Neural progenitor cell (in vitro differentiated cells): Measurements from ENCODE around the gene EXD3.

Experiments
- EZH2 ChIP-seq: fragments of 200-600 bp; sonication (generic); IDR thresholded peaks from 2 replicates; pipeline ENCODE4 v1.6.1; 2017; ENCODE audit warnings: antibody characterized with exemption, mild to moderate bottlenecking, moderate library complexity
- TF ChIP-seq, protein P1 (sequence below): fragments of 200-600 bp; sonication (generic); IDR thresholded peaks from 2 replicates; pipeline ENCODE4 v1.5.1; 2017; ENCODE audit warnings: antibody characterized with exemption, mild to moderate bottlenecking

DNA sequence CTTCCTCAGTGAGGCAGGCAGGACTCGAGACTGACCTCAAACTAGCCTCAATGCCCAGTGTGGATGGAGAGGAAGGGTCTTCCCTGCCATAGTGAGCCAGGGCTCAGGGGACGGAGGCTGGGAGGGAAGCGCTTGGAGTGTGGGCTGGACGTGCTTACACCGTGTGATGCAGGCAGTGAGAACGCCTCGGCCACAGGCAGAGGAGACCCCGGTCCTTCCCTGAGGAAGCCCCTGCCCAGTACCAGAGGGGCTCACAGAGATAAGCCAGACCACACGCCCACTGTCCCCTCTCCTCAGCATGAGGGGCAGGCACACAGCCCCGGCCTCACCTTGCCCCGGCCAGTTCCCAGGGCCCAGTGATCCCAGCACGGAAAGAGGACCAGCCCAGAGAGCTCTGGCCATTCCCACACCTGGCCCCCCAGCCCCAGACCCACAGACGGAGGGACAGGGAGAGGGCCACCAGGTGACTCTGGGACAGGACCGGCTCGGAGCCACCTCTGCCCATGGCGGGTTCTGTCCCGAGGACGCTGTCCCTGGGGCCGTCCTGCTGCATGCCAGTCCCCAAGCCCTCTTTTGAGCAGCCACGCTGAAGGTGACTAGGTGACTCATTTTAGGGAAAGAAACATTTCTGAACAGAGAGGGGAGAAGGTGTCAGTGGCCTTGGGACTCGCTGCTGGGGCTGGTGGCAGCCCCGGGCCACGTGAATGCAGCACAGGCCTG is 42.2 kb upstream of the EXD3 start:
- TF ChIP-seq EZH2 = no peak
- TF ChIP-seq, protein P1, sequence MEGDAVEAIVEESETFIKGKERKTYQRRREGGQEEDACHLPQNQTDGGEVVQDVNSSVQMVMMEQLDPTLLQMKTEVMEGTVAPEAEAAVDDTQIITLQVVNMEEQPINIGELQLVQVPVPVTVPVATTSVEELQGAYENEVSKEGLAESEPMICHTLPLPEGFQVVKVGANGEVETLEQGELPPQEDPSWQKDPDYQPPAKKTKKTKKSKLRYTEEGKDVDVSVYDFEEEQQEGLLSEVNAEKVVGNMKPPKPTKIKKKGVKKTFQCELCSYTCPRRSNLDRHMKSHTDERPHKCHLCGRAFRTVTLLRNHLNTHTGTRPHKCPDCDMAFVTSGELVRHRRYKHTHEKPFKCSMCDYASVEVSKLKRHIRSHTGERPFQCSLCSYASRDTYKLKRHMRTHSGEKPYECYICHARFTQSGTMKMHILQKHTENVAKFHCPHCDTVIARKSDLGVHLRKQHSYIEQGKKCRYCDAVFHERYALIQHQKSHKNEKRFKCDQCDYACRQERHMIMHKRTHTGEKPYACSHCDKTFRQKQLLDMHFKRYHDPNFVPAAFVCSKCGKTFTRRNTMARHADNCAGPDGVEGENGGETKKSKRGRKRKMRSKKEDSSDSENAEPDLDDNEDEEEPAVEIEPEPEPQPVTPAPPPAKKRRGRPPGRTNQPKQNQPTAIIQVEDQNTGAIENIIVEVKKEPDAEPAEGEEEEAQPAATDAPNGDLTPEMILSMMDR = no peak
